ENCODE results near the gene MAP3K9.
"Not testable (repeated sequence)": the region's sequence is repeated elsewhere in the genome, so short reads cannot be mapped to it uniquely, and the experiment has no call there.

Gene MAP3K9

DNA sequence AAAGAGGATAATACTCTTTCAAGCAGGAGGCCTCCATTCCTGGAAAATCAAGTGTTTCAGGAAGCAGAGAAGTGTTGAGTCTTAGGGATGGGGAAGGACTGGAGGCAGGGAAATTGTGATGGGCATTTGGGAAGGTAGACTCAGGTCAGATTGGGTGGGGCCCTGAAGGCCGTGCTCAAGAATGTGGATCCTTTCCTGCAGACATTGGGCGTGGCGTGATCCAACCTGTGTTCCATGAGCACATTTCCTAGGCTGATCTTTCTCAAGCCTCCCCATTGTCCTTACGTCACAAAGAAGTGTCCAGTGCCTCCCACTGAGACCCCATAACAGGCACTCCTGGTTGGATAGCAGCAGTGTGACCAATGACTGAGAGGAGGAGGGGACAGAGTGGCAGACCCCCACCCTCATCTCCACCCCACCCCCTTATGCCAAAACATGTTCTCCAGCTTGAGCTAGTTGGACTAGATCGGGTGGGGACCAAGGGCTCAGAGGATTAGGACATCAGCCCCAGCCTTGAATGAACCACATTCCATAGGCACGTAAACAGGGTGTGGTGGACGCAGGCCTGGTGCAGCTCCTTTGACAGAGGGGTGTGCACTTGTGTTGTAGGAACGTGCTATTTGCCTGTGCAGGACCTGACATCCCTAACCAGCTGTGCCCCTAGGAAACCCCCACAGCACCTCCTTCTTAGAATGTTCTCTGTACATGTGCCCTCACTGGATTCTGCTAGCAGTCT lies 90.8 kb downstream of the MAP3K9 start:
- no peak for DNase-seq

DNA sequence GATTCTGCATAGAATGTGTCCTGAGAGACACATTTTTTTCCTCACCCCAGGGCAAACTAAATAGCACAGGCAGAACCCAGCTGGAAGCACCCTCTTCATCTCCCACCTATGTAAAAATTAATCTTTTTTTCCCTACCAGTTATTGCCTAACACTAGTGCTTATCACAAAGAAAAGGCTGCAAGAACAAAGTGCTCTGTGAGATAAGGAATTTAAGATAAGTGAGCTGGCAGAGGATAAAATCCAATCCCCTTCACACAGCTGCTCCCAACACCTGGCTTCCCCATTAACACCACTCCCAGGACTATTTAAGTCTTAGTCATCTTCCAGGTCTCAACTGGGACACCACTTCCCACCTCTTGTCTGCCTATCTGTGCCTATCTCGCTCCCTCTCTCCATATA lies 92.4 kb downstream of the MAP3K9 start:
- DNase-seq = no peak

DNA sequence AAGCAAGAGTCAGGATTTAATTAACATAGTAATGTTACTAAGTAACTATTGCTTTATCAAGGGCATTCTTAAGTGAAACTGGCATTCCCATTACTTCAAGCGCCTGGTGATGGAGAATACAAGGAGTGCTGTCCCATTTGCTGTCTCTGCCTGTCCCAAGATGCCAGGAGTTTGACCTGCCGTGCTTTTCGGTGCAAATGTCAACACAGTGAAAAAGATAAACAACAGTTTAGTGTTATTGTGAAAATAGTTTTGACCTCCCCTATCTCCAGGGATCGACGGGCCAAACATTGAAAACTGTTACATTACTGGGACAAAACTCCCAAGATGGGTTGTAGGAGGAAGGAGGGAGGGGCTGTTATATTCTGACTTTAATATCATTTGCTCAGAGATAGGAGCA lies 92.8 kb downstream of the MAP3K9 start:
- DNase-seq = no peak

DNA sequence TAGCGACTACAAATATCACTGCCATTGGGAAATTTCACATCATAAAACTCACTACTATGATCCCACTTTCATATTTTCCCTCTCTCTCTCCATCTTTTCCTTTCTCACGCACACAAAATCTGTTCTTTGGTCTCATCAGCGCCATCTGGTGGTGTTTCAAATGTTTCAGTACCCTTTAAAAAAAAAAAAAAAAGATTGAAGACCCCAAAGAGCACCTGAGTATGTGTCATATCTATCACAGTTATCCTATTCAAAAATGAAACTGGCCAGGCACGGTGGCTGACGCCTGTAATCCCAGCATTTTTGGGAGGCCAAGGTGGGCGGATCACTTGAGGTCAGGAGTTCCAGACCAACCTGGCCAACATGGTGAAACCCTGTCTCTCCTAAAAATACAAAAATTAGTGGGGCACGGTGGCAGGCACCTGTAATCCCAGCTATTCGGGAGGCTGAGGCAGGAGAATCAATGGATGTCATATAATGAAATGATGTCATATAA lies 95.2 kb downstream of the MAP3K9 start:
- peak; percentile 26 for DNase-seq

DNA sequence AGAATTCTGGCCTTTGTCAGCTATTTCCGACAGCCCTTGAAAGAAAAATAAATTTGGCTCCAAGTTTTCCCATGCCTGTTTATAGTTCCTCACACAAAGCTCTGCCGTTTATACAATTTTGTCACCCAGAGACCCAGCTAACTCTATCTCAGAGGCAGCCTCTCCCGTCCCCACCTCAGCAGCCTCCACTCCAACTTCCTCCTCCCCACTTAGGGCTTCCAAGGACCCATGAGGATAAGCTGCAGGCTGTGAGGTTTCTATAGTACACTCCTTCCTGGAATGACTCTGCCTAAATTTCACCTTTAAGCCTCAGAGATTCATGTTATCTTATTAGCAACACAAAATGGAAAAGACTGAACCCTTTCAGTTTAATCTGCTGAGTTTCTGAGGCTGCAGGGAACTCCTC lies 95.8 kb downstream of the MAP3K9 start:
- no peak for DNase-seq

DNA sequence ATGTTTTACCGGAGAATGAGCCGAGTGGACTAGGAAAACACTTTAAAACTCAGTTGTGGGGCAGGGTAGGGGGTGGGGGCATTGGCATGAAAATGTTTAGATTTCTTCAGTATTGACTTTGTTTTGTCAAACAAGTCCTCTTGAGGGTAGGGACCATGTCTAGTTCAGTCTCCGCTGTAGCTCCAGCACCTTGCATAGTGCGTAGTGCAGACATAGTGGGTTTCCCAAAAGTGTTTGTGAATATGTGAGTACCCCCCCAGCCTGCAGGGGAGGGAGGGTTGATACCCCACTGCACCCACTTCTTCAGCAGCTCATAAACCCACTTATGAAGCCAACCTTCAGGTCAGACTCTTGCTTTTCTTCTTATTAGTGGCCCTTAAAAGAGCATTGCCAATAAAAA lies 96.2 kb downstream of the MAP3K9 start:
- no peak for DNase-seq

DNA sequence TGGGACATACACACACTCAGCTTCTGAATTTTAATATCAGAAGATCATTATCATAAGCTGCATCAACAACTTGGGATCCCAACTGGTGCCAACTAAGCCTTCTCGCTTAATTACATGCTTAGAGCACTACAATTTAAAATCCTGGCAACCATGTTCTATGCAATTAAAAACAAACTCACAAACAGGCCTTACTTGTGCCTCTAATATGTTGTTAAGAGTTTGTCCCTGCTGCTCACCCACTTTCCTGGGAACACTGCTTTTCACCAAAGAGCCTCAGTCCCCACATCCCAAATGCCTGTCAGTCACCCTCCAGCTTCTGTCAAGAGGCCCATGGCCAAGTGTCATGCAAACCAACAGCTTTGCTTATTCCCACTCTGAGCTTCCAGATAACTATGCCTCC lies 97.9 kb downstream of the MAP3K9 start:
- no peak for DNase-seq

DNA sequence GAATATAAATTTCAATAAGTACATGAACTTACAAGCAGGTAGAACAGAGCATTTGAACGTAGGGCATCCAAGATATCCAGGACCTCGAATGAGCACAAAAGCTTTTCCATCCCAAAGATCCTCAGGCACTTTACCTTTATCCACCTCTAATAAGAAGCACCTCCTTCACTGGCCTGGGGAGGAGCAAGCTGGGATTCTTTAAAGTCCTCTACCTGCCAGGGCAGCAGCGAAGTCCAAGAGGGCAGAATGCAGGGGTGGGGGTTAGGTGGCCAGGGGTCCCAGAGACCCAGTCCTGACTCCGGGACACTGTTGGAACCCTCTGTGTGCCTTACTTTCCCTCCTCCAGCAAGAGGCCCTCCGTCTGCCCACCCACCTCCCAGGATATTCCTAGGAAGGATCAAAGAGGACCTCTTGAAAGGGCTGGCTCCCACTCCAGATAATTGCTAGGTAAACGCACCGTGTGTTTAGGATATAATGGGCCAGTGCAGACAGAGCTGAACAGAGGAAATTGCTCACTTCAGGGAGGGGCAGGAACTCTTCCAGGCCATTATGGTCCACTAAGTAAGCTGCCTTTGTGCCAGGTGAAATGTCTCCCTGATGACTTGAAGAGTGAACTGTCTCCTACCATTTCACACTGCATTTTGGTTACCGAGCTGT lies 99.5 kb downstream of the MAP3K9 start:
- DNase-seq = peak; percentile 96

DNA sequence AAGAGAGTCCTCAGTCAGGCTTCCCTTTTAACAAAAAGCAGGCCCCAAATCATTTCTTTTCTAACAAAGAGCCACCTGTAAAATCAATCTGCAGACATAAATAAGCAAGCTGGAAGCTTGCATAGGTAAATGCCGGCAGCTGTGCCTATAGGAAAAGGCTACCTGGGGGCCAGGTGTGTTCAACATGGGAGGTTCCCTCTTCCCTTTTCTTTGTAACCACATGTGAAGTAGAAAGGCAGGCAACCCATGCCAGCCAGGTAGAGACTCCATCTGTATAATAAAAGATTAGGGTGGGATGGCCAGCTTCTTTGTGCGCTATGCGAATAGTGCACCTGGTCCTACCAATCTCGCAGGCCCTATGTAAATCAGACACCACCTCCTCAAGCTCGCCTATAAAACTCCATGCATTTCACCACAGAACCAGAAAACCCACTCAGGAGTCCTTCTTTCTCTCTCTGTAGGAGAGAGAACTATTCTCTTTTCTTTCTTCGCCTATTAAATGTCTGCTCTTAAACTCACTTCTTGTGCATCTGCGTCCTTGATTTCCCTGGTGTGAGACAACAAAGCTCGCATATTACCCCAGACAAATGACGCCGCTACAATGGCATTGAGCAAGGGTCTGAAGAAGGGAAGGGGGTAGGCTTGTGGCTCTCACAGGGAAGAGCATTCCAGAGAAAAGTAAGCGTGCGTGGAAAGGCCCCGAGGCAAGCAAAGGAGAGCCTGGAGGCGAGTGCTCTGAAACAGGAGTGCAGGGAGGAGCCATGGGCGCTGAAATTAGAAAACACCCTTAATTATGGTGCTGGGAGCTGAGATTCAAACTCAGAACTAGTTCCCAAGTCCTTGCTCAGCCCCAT lies 100.4 kb downstream of the MAP3K9 start:
- DNase-seq = peak; percentile 88

DNA sequence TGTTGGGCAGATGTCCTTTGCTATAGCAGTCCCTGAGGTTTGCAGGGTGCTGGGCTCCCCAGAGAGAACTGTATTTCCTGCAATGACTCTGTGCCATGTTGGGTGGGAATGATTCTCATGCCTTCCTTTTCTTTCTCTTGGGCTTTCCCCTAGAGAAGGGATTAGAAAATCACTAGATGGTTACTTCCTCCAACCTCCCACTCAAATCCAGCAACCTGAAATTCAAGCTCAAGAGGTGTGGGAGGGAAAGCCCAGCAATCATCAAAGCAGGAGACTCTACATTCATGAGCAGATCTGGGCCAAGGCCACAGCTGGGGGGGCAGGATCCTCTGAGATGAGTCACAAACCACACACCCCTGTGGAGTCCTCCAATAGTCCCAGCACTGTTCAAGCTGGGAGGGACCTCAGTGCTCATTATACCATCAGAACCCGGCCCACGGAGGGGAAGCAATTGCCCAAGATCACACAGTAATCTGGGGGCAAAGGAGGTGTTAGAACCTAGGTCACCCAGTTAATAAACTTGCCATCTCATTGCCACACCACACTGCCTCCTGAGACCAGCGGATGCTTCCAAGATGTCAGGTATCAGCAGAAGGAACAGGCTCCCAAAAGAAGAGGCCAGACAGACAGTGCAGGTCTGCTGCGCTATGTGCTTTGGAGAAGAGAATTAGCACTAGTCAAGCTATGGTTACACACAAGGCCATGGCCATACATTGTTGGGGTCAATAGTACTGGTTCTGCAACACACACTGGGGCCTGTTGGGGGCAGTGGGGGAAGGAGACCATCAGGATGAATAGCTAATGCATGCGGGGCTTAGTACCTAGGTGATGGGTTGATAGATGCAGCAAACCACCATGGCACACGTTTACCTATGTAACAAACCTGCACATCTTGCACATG lies 101.9 kb downstream of the MAP3K9 start:
- no peak for DNase-seq

DNA sequence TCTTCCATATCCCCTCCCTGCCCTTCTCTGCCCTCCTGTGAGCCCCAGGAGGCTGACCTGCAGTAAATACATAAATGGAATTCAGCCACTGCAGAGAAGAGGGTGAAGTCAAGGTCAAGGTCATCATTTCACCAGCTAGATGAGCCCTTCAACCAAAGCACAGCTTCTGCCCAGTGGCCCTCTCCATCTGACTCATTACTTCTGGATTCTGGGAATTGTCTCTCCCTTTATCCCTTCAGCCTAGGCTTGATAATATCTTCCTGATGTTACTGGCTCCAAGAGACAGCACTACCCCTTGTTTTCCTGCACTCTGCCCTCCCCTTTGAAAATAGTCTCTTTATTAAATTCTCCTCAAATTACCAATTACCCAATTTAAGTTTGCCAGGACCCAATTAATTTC lies 103.1 kb downstream of the MAP3K9 start:
- no peak for DNase-seq

DNA sequence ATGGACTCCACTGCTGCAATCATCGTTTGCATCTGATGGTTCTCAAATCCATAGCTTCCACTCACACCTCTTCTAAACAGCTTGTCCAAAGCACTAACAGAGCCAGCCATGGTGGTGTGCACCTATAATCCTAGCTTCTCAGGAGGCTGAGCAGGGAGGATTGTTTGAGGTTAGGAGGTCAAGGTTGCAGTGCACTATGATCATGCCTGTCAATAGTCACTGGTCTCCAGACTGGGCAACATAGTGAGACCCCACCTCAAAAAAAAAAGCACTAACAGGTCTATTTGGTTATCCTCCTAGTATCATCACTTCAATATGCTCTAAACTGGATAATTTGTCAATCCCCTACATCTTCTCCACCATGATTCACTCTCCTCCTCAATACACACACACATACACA lies 104.4 kb downstream of the MAP3K9 start:
- DNase-seq = no peak

DNA sequence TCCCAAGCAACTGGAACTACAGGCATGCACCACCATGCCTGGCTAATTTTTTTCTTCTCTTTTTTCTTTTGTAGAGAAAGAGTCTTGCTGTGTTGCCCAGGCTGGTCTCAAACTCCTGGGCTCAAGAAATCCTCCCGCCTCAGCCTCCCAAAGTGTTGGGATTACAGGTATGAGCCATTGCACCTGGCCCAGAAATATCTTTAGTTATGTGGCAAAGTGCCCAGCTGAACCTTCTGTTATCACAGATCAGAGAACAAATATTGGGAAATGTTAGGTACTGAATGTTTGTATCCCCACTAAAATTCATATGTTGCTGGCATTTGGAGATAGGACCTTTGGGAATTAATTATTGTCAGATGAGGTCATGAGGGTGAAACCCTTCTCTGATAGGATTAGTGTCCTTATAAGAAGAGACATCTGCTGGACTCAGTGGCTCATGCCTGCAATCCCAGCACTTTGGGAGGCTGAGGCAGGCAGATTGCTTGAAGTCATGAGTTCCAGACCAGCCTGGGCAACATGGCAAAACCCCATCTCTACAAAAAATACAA lies 105.6 kb downstream of the MAP3K9 start:
- not testable (repeated sequence) for DNase-seq

DNA sequence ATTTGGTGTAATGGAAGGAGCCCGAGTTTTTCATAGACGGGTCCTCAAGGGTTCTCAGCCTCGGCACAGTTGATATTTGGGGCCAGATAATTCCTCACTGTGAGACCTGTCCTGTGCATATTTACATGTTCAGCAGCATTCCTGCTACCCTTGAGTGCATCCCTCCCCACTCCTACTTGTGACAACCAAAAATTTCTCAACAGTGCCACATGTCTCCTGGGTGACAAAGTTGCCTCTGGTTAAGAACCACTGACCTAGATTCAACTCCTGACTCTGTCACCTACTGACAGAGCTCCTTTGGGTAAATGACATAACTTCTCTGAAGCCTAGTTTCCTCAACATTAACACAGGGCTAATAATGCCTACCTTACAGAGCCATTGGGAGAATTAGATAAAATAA lies 107.2 kb downstream of the MAP3K9 start:
- DNase-seq = no peak

DNA sequence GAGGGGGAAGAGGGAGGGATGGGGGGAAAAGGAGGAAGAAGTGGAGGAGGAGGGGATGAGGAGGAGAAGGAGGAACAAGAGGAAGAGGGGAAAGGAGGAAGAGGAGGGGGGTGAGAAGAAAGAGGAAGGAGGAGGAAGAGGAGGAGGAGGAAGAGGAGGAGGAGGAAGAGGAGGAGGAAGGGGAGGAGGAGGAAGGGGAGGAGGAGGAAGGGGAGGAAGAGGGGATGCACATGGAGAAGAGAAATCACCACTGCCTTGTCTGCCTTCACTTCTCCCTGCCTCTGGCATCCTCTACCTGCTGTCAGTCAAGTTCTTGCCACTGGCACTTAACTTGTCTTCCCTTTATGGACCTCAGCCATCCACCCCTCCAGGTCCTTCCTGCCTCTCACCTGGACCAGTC lies 107.7 kb downstream of the MAP3K9 start:
- DNase-seq = no peak

DNA sequence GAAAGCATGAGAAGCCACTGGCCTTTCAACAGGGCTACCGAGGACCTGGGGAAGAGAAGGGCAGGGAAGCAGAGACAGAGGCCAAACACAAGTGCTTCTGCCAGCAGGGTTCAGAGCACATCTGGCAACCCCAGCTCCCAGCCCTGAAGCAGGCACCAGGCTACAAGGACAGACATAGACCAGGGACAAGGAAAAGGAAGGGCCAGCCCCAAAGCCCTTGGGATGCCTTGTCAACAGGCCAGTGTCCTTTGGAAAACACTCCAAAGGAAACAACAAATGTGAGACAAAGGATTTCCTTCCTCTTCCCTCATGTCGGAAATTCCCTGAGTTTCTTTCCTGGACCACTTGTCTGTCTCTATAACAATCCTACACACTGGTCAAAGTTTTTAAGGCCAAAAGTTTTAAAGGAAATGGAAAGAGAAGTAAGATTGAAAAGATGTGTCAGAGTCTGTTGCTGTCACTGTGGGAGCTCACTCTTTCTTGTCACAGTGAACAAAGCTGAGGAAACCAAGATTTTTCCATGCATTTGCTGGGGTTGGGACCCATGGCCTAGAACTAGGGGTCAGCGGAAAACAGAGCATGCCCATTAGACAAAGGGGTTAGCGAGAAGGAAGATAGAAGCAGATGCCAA lies 108.2 kb downstream of the MAP3K9 start:
- no peak for DNase-seq

DNA sequence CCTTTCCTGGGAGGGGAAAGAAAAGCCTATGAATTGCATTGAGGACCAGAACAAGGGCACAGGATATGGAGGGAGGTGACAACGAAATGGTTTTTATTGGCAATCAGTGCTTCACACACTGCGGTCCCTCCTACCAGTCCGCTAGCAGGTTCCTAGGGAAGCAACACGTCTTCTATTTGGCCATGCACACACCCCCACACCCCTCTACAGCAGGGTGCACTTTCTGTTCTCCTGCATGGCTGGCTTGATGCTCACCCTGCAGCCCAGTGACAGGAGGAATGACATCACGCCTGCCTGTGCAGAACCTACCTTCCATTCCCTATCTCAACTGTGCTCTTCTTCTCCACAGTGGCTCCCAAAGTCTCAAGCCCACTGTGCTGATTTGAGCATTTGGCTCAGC lies 109.7 kb downstream of the MAP3K9 start:
- no peak for DNase-seq

DNA sequence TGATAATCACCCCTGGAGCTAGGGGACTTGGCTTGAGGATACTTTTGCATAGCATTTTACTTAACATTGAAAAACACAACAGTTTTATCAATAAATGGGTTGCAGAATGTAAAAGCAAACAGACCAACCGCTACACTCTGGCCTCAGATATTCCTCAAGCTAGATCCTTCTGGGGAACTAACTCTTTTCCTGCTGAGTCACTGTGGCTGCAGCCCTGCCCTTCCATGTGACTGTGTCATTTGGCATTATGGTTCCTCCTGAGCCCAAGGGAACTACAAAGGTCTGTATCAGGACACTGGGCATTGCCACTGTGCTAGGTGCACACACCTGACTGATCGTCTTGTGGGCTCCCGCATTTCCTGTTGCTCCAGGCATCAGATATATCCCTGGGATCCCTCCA lies 111.0 kb downstream of the MAP3K9 start:
- DNase-seq = no peak

DNA sequence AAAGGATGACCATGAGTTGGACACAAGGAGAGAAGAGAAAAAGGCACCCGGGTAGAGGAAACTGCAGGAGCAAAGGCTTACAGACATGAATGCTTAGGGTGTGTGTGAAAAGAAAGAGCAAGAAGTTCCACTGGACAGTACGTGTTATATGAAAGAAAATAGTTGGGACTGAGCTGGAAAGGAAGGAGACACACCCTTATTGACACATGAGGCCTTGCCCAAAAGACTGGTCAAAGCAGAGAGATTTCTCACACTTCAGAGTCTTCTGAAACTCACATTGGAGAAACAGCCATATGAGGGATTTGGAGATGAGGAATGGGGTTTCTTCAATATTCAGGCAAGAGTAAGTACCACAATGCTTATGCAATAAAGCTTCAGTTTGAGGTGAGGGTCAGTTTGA lies 111.6 kb downstream of the MAP3K9 start:
- no peak for DNase-seq

DNA sequence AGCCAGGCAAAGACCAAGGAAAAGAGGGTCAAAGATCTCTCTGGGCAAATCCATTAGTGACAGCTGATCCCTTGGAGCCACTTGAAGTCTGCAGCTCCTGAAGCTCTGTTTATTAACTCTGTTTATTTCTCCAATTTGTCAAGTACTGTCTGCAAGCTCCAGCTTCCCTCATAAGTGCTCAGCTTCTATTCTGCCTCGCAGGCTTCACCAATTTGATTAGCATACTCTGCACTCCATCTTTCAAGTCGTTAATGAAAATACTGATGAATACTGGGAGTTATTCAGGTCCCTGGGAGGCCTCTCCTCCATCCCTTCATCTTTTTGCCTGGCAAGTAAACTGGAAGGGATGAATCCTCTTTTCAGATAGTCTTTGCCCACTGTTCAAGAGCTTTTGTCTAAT lies 113.3 kb downstream of the MAP3K9 start:
- no peak for DNase-seq

DNA sequence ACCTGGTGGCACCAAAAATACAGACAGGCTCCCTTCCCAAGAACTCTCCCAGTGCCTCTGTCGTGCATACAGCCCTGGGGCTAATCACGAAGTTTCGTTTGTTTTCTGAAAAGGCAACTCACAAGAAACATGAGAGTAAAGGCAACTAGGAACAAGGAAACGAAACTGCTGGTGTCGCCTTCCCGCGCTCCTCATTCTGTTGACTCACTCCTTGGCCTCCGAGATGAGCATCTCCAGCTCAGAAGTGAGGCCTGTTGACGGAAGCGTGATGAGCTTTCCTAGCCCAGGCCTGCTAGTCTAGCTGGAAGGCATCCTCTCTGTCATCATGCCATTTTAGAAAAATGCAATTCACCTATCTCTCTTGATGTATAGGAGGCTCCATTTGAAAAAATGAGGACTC lies 117.1 kb downstream of the MAP3K9 start:
- no peak for DNase-seq
